Stimulated activated CD8-positive, alpha-beta memory T cell treated with anti-CD3 and anti-CD28 coated beads, Interleukin-4, amount 100 ng/mL, for 1 hour (primary cell): ENCODE results near the gene UST.
"Not testable (repeated sequence)": the region's sequence is repeated elsewhere in the genome, so short reads cannot be mapped to it uniquely, and the experiment has no call there.

Experiments
- DNase-seq, 2 donors: peaks; one replicate each; pipeline ENCODE4 v3.0.0-alpha.2; 2020; ENCODE audit warnings: low read depth in 2 of 2, low spot score in 1 of 2

Gene UST

GRCh38 chr6:148892247-148892646 lies 145.4 kb downstream of the UST start:
- DNase-seq = no peak

GRCh38 chr6:148893073-148893472 lies 146.2 kb downstream of the UST start:
- no peak for DNase-seq

- no peak for DNase-seq
Observed at GRCh38 chr6:148893481-148893880, 146.7 kb downstream of the UST start.

- no peak for DNase-seq
Observed at GRCh38 chr6:148898376-148899014, 151.7 kb downstream of the UST start.

GRCh38 chr6:148904896-148905870 lies 158.4 kb downstream of the UST start:
- no peak for DNase-seq

GRCh38 chr6:148905901-148906300 lies 159.1 kb downstream of the UST start:
- DNase-seq = no peak

- no peak for DNase-seq
Observed at GRCh38 chr6:148906386-148906785, 159.6 kb downstream of the UST start.

- no peak for DNase-seq
Observed at GRCh38 chr6:148907573-148907972, 160.7 kb downstream of the UST start.

- no peak for DNase-seq
Observed at GRCh38 chr6:148912252-148912651, 165.4 kb downstream of the UST start.

GRCh38 chr6:148915810-148916209 lies 169.0 kb downstream of the UST start:
- DNase-seq = no peak

- not testable (repeated sequence) for DNase-seq
Observed at GRCh38 chr6:148916485-148916884, 169.7 kb downstream of the UST start.

- no peak for DNase-seq
Observed at GRCh38 chr6:148924226-148925012, 177.6 kb downstream of the UST start.

- no peak for DNase-seq
Observed at GRCh38 chr6:148925701-148926100, 178.9 kb downstream of the UST start.

GRCh38 chr6:148926478-148926877 lies 179.6 kb downstream of the UST start:
- no peak for DNase-seq

GRCh38 chr6:148927586-148927985 lies 180.8 kb downstream of the UST start:
- no peak for DNase-seq

GRCh38 chr6:148928811-148929210 lies 182.0 kb downstream of the UST start:
- DNase-seq = no peak

GRCh38 chr6:148932208-148932607 lies 185.4 kb downstream of the UST start:
- DNase-seq = no peak

- no peak for DNase-seq
Observed at GRCh38 chr6:148932731-148933130, 185.9 kb downstream of the UST start.

- DNase-seq = no peak
Observed at GRCh38 chr6:148934539-148934938, 187.7 kb downstream of the UST start.

- no peak for DNase-seq
Observed at GRCh38 chr6:148934961-148935360, 188.1 kb downstream of the UST start.

GRCh38 chr6:148935705-148936435 lies 189.0 kb downstream of the UST start:
- no peak for DNase-seq
